ENCODE measurements around the gene FMO4.

Gene FMO4

GRCh38 chr1:171296897-171297296 lies 17.1 kb upstream of the FMO4 start:
- Histone ChIP-seq H3K9me3 (ENCODE audit: control extremely low read depth in 1 of 5, control insufficient read depth in 4 of 5, insufficient read depth in 2 of 5, low read depth in 1 of 5, low read length in 4 of 5) (peaks cover 6 to 18% (median 7%) of the 10 kb centered on the region in 5 experiments), H3K27ac (ENCODE audit: insufficient read depth in 1 of 2, low read depth in 1 of 2, low read length in 2 of 2, poor library complexity in 1 of 2, severe bottlenecking in 2 of 2) (no peak overlapping the region), H3K36me3 (ENCODE audit: control insufficient read depth in 4 of 4, insufficient read depth in 4 of 4, low read length in 3 of 4) (no peaks in the 10 kb centered on the region), H3K27me3 (replicated peaks in 2 of 5; ENCODE audit: control insufficient read depth in 4 of 5, insufficient read depth in 5 of 5, low read length in 4 of 5) (peaks cover 0 to 4% (median 0%) of the 10 kb centered on the region in 5 experiments), H3K4me3 (ENCODE audit: control insufficient read depth in 1 of 7, extremely low read depth in 1 of 7, insufficient read depth in 4 of 7, low read depth in 2 of 7, low read length in 6 of 7) (no peak overlapping the region), H3K4me1 (ENCODE audit: control extremely low read depth in 1 of 4, control insufficient read depth in 4 of 4, insufficient read depth in 4 of 4, low read length in 3 of 4) (no peaks in the 10 kb centered on the region)
- DNase-seq = no peak
- ChIA-PET CTCF (interaction anchor here (2.2 kb wide), 1 partner anchor 51 kb away, joined by 7 read pairs; no protein-coding TSS in a partner anchor), POLR2A (no interaction called here)
- 100% methylated on average over 1 of the region's 2 CpGs for WGBS (ENCODE audit: insufficient coverage)

- Histone ChIP-seq H3K4me3 (ENCODE audit: control insufficient read depth in 1 of 7, extremely low read depth in 1 of 7, insufficient read depth in 4 of 7, low read depth in 2 of 7, low read length in 6 of 7) (no peak overlapping the region), H3K4me1 (ENCODE audit: control extremely low read depth in 1 of 4, control insufficient read depth in 4 of 4, insufficient read depth in 4 of 4, low read length in 3 of 4) (no peaks in the 10 kb centered on the region), H3K27ac (ENCODE audit: insufficient read depth in 1 of 2, low read depth in 1 of 2, low read length in 2 of 2, poor library complexity in 1 of 2, severe bottlenecking in 2 of 2) (no peak overlapping the region), H3K9me3 (ENCODE audit: control extremely low read depth in 1 of 5, control insufficient read depth in 4 of 5, insufficient read depth in 2 of 5, low read depth in 1 of 5, low read length in 4 of 5) (peaks cover 6 to 18% (median 7%) of the 10 kb centered on the region in 5 experiments), H3K36me3 (ENCODE audit: control insufficient read depth in 4 of 4, insufficient read depth in 4 of 4, low read length in 3 of 4) (no peaks in the 10 kb centered on the region), H3K27me3 (replicated peaks in 2 of 5; ENCODE audit: control insufficient read depth in 4 of 5, insufficient read depth in 5 of 5, low read length in 4 of 5) (peaks cover 0 to 2% (median 0%) of the 10 kb centered on the region in 5 experiments)
- DNase-seq = no peak
- ChIA-PET CTCF (interaction anchor here (0.6 to 2.2 kb wide), 2 partner anchors 53 to 294 kb away, joined by 4 to 7 read pairs; no protein-coding TSS in a partner anchor), POLR2A (no interaction called here)
- WGBS (ENCODE audit: insufficient coverage) = 98% methylated on average over 3 of the region's 4 CpGs
These were observed 15.3 kb upstream of the FMO4 start for GRCh38 chr1:171298696-171299095.

- Histone ChIP-seq H3K27ac (ENCODE audit: insufficient read depth in 1 of 2, low read depth in 1 of 2, low read length in 2 of 2, poor library complexity in 1 of 2, severe bottlenecking in 2 of 2) (no peak overlapping the region), H3K4me3 (ENCODE audit: control insufficient read depth in 1 of 7, extremely low read depth in 1 of 7, insufficient read depth in 4 of 7, low read depth in 2 of 7, low read length in 6 of 7) (no peak overlapping the region), H3K36me3 (ENCODE audit: control insufficient read depth in 4 of 4, insufficient read depth in 4 of 4, low read length in 3 of 4) (no peaks in the 10 kb centered on the region), H3K4me1 (ENCODE audit: control extremely low read depth in 1 of 4, control insufficient read depth in 4 of 4, insufficient read depth in 4 of 4, low read length in 3 of 4) (no peaks in the 10 kb centered on the region), H3K9me3 (ENCODE audit: control extremely low read depth in 1 of 5, control insufficient read depth in 4 of 5, insufficient read depth in 2 of 5, low read depth in 1 of 5, low read length in 4 of 5) (peaks cover 6 to 18% (median 7%) of the 10 kb centered on the region in 5 experiments), H3K27me3 (replicated peaks in 2 of 5; ENCODE audit: control insufficient read depth in 4 of 5, insufficient read depth in 5 of 5, low read length in 4 of 5) (peaks cover 0 to 2% (median 0%) of the 10 kb centered on the region in 5 experiments)
- DNase-seq = no peak
- ChIA-PET CTCF (no interaction called here), POLR2A (no interaction called here)
- WGBS (ENCODE audit: insufficient coverage) = 100% methylated on average over 1 of the region's 2 CpGs
These were observed 14.6 kb upstream of the FMO4 start for GRCh38 chr1:171299342-171299741.

GRCh38 chr1:171300401-171300800 lies 13.6 kb upstream of the FMO4 start:
- POLR2A ChIA-PET = no interaction called here
- CTCF ChIA-PET = interaction anchor here (1.8 kb wide), 1 partner anchor 12 kb away, joined by 7 read pairs; no protein-coding TSS in a partner anchor
- H3K4me1 ChIP-seq (ENCODE audit: control extremely low read depth in 1 of 4, control insufficient read depth in 4 of 4, insufficient read depth in 4 of 4, low read length in 3 of 4) = no peaks in the 10 kb centered on the region
- whole genome bisulfite sequencing (ENCODE audit: insufficient coverage) = no CpG with 5 or more reads among the region's 1 CpG
- H3K4me3 ChIP-seq (ENCODE audit: control insufficient read depth in 1 of 7, extremely low read depth in 1 of 7, insufficient read depth in 4 of 7, low read depth in 2 of 7, low read length in 6 of 7) = no peak overlapping the region
- H3K27ac ChIP-seq (ENCODE audit: insufficient read depth in 1 of 2, low read depth in 1 of 2, low read length in 2 of 2, poor library complexity in 1 of 2, severe bottlenecking in 2 of 2) = no peak overlapping the region
- no peaks in the 10 kb centered on the region for H3K36me3 ChIP-seq (ENCODE audit: control insufficient read depth in 4 of 4, insufficient read depth in 4 of 4, low read length in 3 of 4)
- no peak for DNase-seq
- H3K27me3 ChIP-seq (replicated peaks in 2 of 5; ENCODE audit: control insufficient read depth in 4 of 5, insufficient read depth in 5 of 5, low read length in 4 of 5) = peaks cover 0 to 2% (median 0%) of the 10 kb centered on the region in 5 experiments
- H3K9me3 ChIP-seq (ENCODE audit: control extremely low read depth in 1 of 5, control insufficient read depth in 4 of 5, insufficient read depth in 2 of 5, low read depth in 1 of 5, low read length in 4 of 5) = peaks cover 6 to 18% (median 7%) of the 10 kb centered on the region in 5 experiments

- H3K4me3 ChIP-seq (ENCODE audit: control insufficient read depth in 1 of 7, extremely low read depth in 1 of 7, insufficient read depth in 4 of 7, low read depth in 2 of 7, low read length in 6 of 7) = no peak overlapping the region
- no peak for DNase-seq
- ChIA-PET POLR2A (no interaction called here), CTCF (no interaction called here)
- H3K27me3 ChIP-seq (replicated peaks in 2 of 5; ENCODE audit: control insufficient read depth in 4 of 5, insufficient read depth in 5 of 5, low read length in 4 of 5) = no peaks in the 10 kb centered on the region
- H3K27ac ChIP-seq (ENCODE audit: insufficient read depth in 1 of 2, low read depth in 1 of 2, low read length in 2 of 2, poor library complexity in 1 of 2, severe bottlenecking in 2 of 2) = no peak overlapping the region
- H3K4me1 ChIP-seq (ENCODE audit: control extremely low read depth in 1 of 4, control insufficient read depth in 4 of 4, insufficient read depth in 4 of 4, low read length in 3 of 4) = peaks cover 0 to 10% (median 5%) of the 10 kb centered on the region in 4 experiments
- 100% methylated on average over 1 of the region's 3 CpGs for WGBS (ENCODE audit: insufficient coverage)
- H3K36me3 ChIP-seq (ENCODE audit: control insufficient read depth in 4 of 4, insufficient read depth in 4 of 4, low read length in 3 of 4) = no peaks in the 10 kb centered on the region
- no peaks in the 10 kb centered on the region for H3K9me3 ChIP-seq (ENCODE audit: control extremely low read depth in 1 of 5, control insufficient read depth in 4 of 5, insufficient read depth in 2 of 5, low read depth in 1 of 5, low read length in 4 of 5)
These were observed 3.3 kb upstream of the FMO4 start for GRCh38 chr1:171310661-171311087.

GRCh38 chr1:171311771-171312558 lies 2.0 kb upstream of the FMO4 start:
- Histone ChIP-seq H3K36me3 (ENCODE audit: control insufficient read depth in 4 of 4, insufficient read depth in 4 of 4, low read length in 3 of 4) (no peaks in the 10 kb centered on the region), H3K4me3 (ENCODE audit: control insufficient read depth in 1 of 7, extremely low read depth in 1 of 7, insufficient read depth in 4 of 7, low read depth in 2 of 7, low read length in 6 of 7) (no peak overlapping the region), H3K9me3 (ENCODE audit: control extremely low read depth in 1 of 5, control insufficient read depth in 4 of 5, insufficient read depth in 2 of 5, low read depth in 1 of 5, low read length in 4 of 5) (no peaks in the 10 kb centered on the region), H3K27ac (ENCODE audit: insufficient read depth in 1 of 2, low read depth in 1 of 2, low read length in 2 of 2, poor library complexity in 1 of 2, severe bottlenecking in 2 of 2) (no peak overlapping the region), H3K4me1 (ENCODE audit: control extremely low read depth in 1 of 4, control insufficient read depth in 4 of 4, insufficient read depth in 4 of 4, low read length in 3 of 4) (peaks cover 0 to 10% (median 5%) of the 10 kb centered on the region in 4 experiments), H3K27me3 (replicated peaks in 2 of 5; ENCODE audit: control insufficient read depth in 4 of 5, insufficient read depth in 5 of 5, low read length in 4 of 5) (no peaks in the 10 kb centered on the region)
- no peak for DNase-seq
- ChIA-PET POLR2A (no interaction called here), CTCF (interaction anchor here (1.4 to 2.9 kb wide), 4 partner anchors 9 to 85 kb away, joined by 4 to 38 read pairs (median 6); no protein-coding TSS in a partner anchor)
- WGBS (ENCODE audit: insufficient coverage) = 93% methylated on average over 5 of the region's 8 CpGs

- ChIA-PET CTCF (interaction anchor here (0.8 to 2.9 kb wide), 20 partner anchors 8 to 349 kb away, joined by 3 to 38 read pairs (median 4); no protein-coding TSS in a partner anchor), POLR2A (no interaction called here)
- Histone ChIP-seq H3K27ac (ENCODE audit: insufficient read depth in 1 of 2, low read depth in 1 of 2, low read length in 2 of 2, poor library complexity in 1 of 2, severe bottlenecking in 2 of 2) (no peak overlapping the region), H3K4me3 (ENCODE audit: control insufficient read depth in 1 of 7, extremely low read depth in 1 of 7, insufficient read depth in 4 of 7, low read depth in 2 of 7, low read length in 6 of 7) (peak overlapping the region in 2 of 7 experiments; percentile 73 to 78), H3K27me3 (replicated peaks in 2 of 5; ENCODE audit: control insufficient read depth in 4 of 5, insufficient read depth in 5 of 5, low read length in 4 of 5) (no peaks in the 10 kb centered on the region), H3K36me3 (ENCODE audit: control insufficient read depth in 4 of 4, insufficient read depth in 4 of 4, low read length in 3 of 4) (no peaks in the 10 kb centered on the region), H3K9me3 (ENCODE audit: control extremely low read depth in 1 of 5, control insufficient read depth in 4 of 5, insufficient read depth in 2 of 5, low read depth in 1 of 5, low read length in 4 of 5) (no peaks in the 10 kb centered on the region), H3K4me1 (ENCODE audit: control extremely low read depth in 1 of 4, control insufficient read depth in 4 of 4, insufficient read depth in 4 of 4, low read length in 3 of 4) (peaks cover 0 to 10% (median 5%) of the 10 kb centered on the region in 4 experiments)
- DNase-seq = no peak
- no CpG with 5 or more reads among the region's 1 CpG for WGBS (ENCODE audit: insufficient coverage)
These were observed 606 bp upstream of the FMO4 start for GRCh38 chr1:171313319-171313834.

All from common myeloid progenitor, CD34-positive (primary cell).